GM12873 (cell line): Measurements from ENCODE around the gene HMGB4.

Source experiments
- TF ChIP-seq, protein P1 (sequence below): IDR thresholded peaks from 2 replicates; pipeline ENCODE4 v1.5.1; 2012; ENCODE audit warnings: low read depth, mild to moderate bottlenecking, moderate library complexity, low read length, control low read depth; ENCODE audit not compliant: insufficient read depth; ENCODE audit errors: missing control alignments

Gene HMGB4

DNA sequence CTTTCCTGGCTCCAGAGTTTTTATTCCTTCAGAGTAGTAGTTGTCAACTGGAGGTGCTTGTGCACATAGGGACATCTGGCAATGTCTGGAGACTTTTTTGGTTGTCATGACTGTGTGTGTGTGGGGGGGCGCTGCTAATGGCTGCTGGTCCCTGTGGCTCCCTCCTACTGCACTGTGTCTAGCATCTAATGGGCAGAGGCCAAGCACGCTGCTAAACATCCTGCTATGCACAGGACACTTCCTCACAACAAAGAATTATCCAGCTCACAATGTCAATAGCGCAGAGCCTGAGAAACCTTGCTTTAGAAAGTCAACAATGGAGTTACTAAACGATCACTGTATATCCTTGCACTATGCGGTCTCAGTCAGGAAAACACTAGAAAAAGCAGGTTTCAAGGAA lies 19.7 kb upstream of the HMGB4 start:
- TF ChIP-seq, protein P1, sequence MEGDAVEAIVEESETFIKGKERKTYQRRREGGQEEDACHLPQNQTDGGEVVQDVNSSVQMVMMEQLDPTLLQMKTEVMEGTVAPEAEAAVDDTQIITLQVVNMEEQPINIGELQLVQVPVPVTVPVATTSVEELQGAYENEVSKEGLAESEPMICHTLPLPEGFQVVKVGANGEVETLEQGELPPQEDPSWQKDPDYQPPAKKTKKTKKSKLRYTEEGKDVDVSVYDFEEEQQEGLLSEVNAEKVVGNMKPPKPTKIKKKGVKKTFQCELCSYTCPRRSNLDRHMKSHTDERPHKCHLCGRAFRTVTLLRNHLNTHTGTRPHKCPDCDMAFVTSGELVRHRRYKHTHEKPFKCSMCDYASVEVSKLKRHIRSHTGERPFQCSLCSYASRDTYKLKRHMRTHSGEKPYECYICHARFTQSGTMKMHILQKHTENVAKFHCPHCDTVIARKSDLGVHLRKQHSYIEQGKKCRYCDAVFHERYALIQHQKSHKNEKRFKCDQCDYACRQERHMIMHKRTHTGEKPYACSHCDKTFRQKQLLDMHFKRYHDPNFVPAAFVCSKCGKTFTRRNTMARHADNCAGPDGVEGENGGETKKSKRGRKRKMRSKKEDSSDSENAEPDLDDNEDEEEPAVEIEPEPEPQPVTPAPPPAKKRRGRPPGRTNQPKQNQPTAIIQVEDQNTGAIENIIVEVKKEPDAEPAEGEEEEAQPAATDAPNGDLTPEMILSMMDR = no peak

GRCh38 chr1:33846861-33847260 lies 17.0 kb upstream of the HMGB4 start:
- TF ChIP-seq, protein P1 = no peak

- TF ChIP-seq, protein P1 = no peak
Observed at GRCh38 chr1:33848205-33848937, 15.5 kb upstream of the HMGB4 start.

GRCh38 chr1:33849211-33849610 lies 14.7 kb upstream of the HMGB4 start:
- TF ChIP-seq, protein P1 = no peak

- TF ChIP-seq, protein P1 = no peak
Observed at GRCh38 chr1:33850481-33850880, 13.4 kb upstream of the HMGB4 start.

GRCh38 chr1:33852711-33853110 lies 11.2 kb upstream of the HMGB4 start:
- TF ChIP-seq, protein P1 = no peak

GRCh38 chr1:33853431-33853830 lies 10.4 kb upstream of the HMGB4 start:
- TF ChIP-seq, protein P1 = no peak
